ENCODE results near the gene TMF1.

- TF ChIP-seq EZH2 (IDR thresholded peaks at IDR 0.05; ENCODE audit: insufficient read depth, poor library complexity, severe bottlenecking) (no peak), EZH2phosphoT487 (IDR thresholded peaks at IDR 0.05; ENCODE audit: insufficient read depth, low read depth) (no peak)
Observed at GRCh38 chr3:69020857-69021256, 31.3 kb downstream of the TMF1 start.
